Measurements from ENCODE around the gene NOC4L. TPM values are rescaled to one million over a fixed set of nuclear protein-coding genes. Genes with fewer than 3 reads are reported as not detected.

Gene NOC4L
- total and polyA plus RNA-seq, 12 donors: 7.4 to 22.2 (median 9.5) TPM

GRCh38 chr12:132175496-132176384 is 31.5 kb downstream of the NOC4L start:
- no peaks in the 10 kb centered on the region for H3K9me3 ChIP-seq
- whole genome bisulfite sequencing, 2 donors: 71 to 73% methylated on average over 34 to 35 of the region's 35 CpGs
- ATAC-seq: peak in 1 of 8 donors; percentile 24
- H3K4me1 ChIP-seq: no peaks in the 10 kb centered on the region
- H3K4me3 ChIP-seq: no peak overlapping the region
- no peak overlapping the region for H3K27ac ChIP-seq
- H3K27me3 ChIP-seq: peaks cover 0 to 85% (median 83%) of the 10 kb centered on the region in 7 donors
- intact Hi-C loops (cut with DNase I): no loop called here
- DNase-seq: peak in 1 of 2 donors; percentile 5
- no peaks in the 10 kb centered on the region for H3K36me3 ChIP-seq
- TF ChIP-seq CTCF (IDR thresholded peaks at IDR 0.05): no peak

- 56 to 57% methylated on average over 19 of the region's 19 CpGs for WGBS, 2 donors
- no peaks in the 10 kb centered on the region for H3K4me1 ChIP-seq
- no peak overlapping the region for H3K27ac ChIP-seq
- ATAC-seq: no peak
- peak in 1 of 2 donors; percentile 8 for DNase-seq
- no peaks in the 10 kb centered on the region for H3K9me3 ChIP-seq
- no peaks in the 10 kb centered on the region for H3K36me3 ChIP-seq
- intact Hi-C loops (cut with DNase I): no loop called here
- H3K4me3 ChIP-seq: no peak overlapping the region
- H3K27me3 ChIP-seq: peaks cover 0 to 78% (median 76%) of the 10 kb centered on the region in 7 donors
- no peak for TF ChIP-seq CTCF (IDR thresholded peaks at IDR 0.05)
These were observed 32.2 kb downstream of the NOC4L start for GRCh38 chr12:132176385-132176919.

GRCh38 chr12:132176920-132177551 is 32.8 kb downstream of the NOC4L start:
- Histone ChIP-seq H3K4me3 (no peak overlapping the region), H3K36me3 (no peaks in the 10 kb centered on the region), H3K4me1 (no peaks in the 10 kb centered on the region), H3K27me3 (peaks cover 0 to 72% (median 70%) of the 10 kb centered on the region in 7 donors), H3K9me3 (no peaks in the 10 kb centered on the region), H3K27ac (no peak overlapping the region)
- DNase-seq (peak in 1 of 2 donors; percentile 3), ATAC-seq (no peak)
- intact Hi-C loops (cut with DNase I): no loop called here
- no peak for TF ChIP-seq CTCF (IDR thresholded peaks at IDR 0.05)
- WGBS, 2 donors: 71 to 74% methylated on average over 25 of the region's 25 CpGs

- peaks cover 0 to 67% (median 57%) of the 10 kb centered on the region in 7 donors for H3K27me3 ChIP-seq
- no peak for TF ChIP-seq CTCF (IDR thresholded peaks at IDR 0.05)
- no peak overlapping the region for H3K4me3 ChIP-seq
- no peaks in the 10 kb centered on the region for H3K36me3 ChIP-seq
- ATAC-seq: no peak
- H3K4me1 ChIP-seq: no peaks in the 10 kb centered on the region
- no peak for DNase-seq
- H3K27ac ChIP-seq: no peak overlapping the region
- intact Hi-C loops (cut with DNase I): no loop called here
- peaks cover 0 to 5% (median 0%) of the 10 kb centered on the region in 11 donors for H3K9me3 ChIP-seq
- WGBS, 2 donors: 25 to 32% methylated on average over 8 of the region's 8 CpGs
These were observed 34.1 kb downstream of the NOC4L start for GRCh38 chr12:132178316-132178715.
